H9 (cell line): ENCODE measurements around the gene ST6GALNAC3. TPM values are rescaled to one million over a fixed set of nuclear protein-coding genes. Genes with fewer than 3 reads are reported as not detected.

Experiments used
- DNase-seq: peaks from one replicate; pipeline ENCODE4 v3.0.0-alpha.2; 2017
- H2AFZ ChIP-seq: one replicate; pipeline ENCODE4 v1.6.1; 2013; ENCODE audit warnings: mild to moderate bottlenecking, low read length, control low read depth, moderate library complexity
- H2AK5ac ChIP-seq: 2 replicates; pipeline ENCODE4 v1.6.1; 2013; ENCODE audit warnings: low read length, control low read depth, mixed read lengths; ENCODE audit not compliant: insufficient read length
- H2BK120ac ChIP-seq: one replicate; pipeline ENCODE4 v1.6.1; 2013; ENCODE audit warnings: low read depth, mild to moderate bottlenecking, low read length, control low read depth, inconsistent platforms; ENCODE audit not compliant: poor library complexity, severe bottlenecking
- H2BK12ac ChIP-seq: 2 replicates; pipeline ENCODE4 v1.6.1; 2013; ENCODE audit warnings: low read length, control low read depth, mixed read lengths, low read depth; ENCODE audit not compliant: insufficient read length
- H2BK15ac ChIP-seq: 2 replicates; pipeline ENCODE4 v1.6.1; 2013; ENCODE audit warnings: low read depth, low read length, control low read depth
- H2BK20ac ChIP-seq: one replicate; pipeline ENCODE4 v1.6.1; 2013; ENCODE audit warnings: low read depth, mild to moderate bottlenecking, low read length, control low read depth, inconsistent platforms; ENCODE audit not compliant: poor library complexity, severe bottlenecking
- H2BK5ac ChIP-seq: 2 replicates; pipeline ENCODE4 v1.6.1; 2013; ENCODE audit warnings: low read length, control low read depth, mixed read lengths; ENCODE audit not compliant: insufficient read length
- H3K14ac ChIP-seq: 2 replicates; pipeline ENCODE4 v1.6.1; 2013; ENCODE audit warnings: low read length, control low read depth; ENCODE audit not compliant: insufficient read depth
- H3K18ac ChIP-seq: 2 replicates; pipeline ENCODE4 v1.6.1; 2013; ENCODE audit warnings: low read depth, mild to moderate bottlenecking, mixed read lengths, low read length, control low read depth; ENCODE audit not compliant: insufficient read length
- H3K23ac ChIP-seq: 2 replicates; pipeline ENCODE4 v1.6.1; 2013; ENCODE audit warnings: low read length, control low read depth, mixed read lengths, low read depth; ENCODE audit not compliant: insufficient read length
- H3K23me2 ChIP-seq: 2 replicates; pipeline ENCODE4 v1.6.1; 2013; ENCODE audit warnings: low read depth, mild to moderate bottlenecking, mixed read lengths, low read length, control low read depth; ENCODE audit not compliant: insufficient read length, poor library complexity, severe bottlenecking
- H3K27ac ChIP-seq: 2 replicates; pipeline ENCODE4 v1.5.1; 2013; ENCODE audit warnings: low read length, control low read depth, mixed read lengths, low read depth; ENCODE audit not compliant: insufficient read length
- H3K27me3 ChIP-seq: 2 replicates; pipeline ENCODE4 v1.6.1; 2013; ENCODE audit warnings: low read length, control low read depth, inconsistent platforms; ENCODE audit not compliant: insufficient read depth
- H3K4ac ChIP-seq: 2 replicates; pipeline ENCODE4 v1.6.1; 2013; ENCODE audit warnings: low read depth, mild to moderate bottlenecking, control low read depth, inconsistent platforms, low read length, moderate library complexity
- H3K4me1 ChIP-seq: 2 replicates; pipeline ENCODE4 v1.6.1; 2013; ENCODE audit warnings: low read length, control low read depth, inconsistent platforms; ENCODE audit not compliant: insufficient read depth
- H3K4me2 ChIP-seq: 2 replicates; pipeline ENCODE4 v1.6.1; 2013; ENCODE audit warnings: low read length, control low read depth, mixed read lengths; ENCODE audit not compliant: insufficient read length, insufficient read depth
- H3K56ac ChIP-seq: 2 replicates; pipeline ENCODE4 v1.6.1; 2013; ENCODE audit warnings: low read depth, mild to moderate bottlenecking, mixed read lengths, low read length, control low read depth; ENCODE audit not compliant: insufficient read length
- H3K79me1 ChIP-seq: 2 replicates; pipeline ENCODE4 v1.6.1; 2013; ENCODE audit warnings: low read depth, mild to moderate bottlenecking, moderate library complexity, low read length, control low read depth, inconsistent platforms; ENCODE audit not compliant: insufficient read depth, poor library complexity, severe bottlenecking
- H3K79me2 ChIP-seq: 2 replicates; pipeline ENCODE4 v1.6.1; 2013; ENCODE audit warnings: low read length, control low read depth, inconsistent platforms; ENCODE audit not compliant: insufficient read depth
- H3K9ac ChIP-seq: 2 replicates; pipeline ENCODE4 v1.6.1; 2013; ENCODE audit warnings: low read length, control low read depth, mixed read lengths; ENCODE audit not compliant: insufficient read length; ENCODE audit errors: extremely low read depth
- H3K9me3 ChIP-seq: one replicate; pipeline ENCODE4 v1.6.1; 2013; ENCODE audit warnings: low read depth, low read length, inconsistent platforms; ENCODE audit not compliant: control insufficient read depth
- H3T11ph ChIP-seq: one replicate; pipeline ENCODE4 v1.6.1; 2013; ENCODE audit warnings: mild to moderate bottlenecking, low read length, control low read depth, inconsistent platforms
- H4K20me1 ChIP-seq: one replicate; pipeline ENCODE4 v1.6.1; 2013; ENCODE audit not compliant: control insufficient read depth, insufficient read length, insufficient read depth
- H4K5ac ChIP-seq: 2 replicates; pipeline ENCODE4 v1.6.1; 2013; ENCODE audit warnings: low read depth, mild to moderate bottlenecking, mixed read lengths, low read length, control low read depth; ENCODE audit not compliant: insufficient read length
- H4K8ac ChIP-seq: replicated peaks from 2 replicates; pipeline ENCODE4 v1.6.1; 2013; ENCODE audit warnings: low read length, control low read depth, mixed read lengths, low read depth; ENCODE audit not compliant: insufficient read length
- H4K91ac ChIP-seq: 2 replicates; pipeline ENCODE4 v1.6.1; 2013; ENCODE audit warnings: low read depth, mild to moderate bottlenecking, moderate library complexity, mixed read lengths, low read length, control low read depth; ENCODE audit not compliant: insufficient read length
- H3K27ac Mint-ChIP-seq, 3 experiments: 2 replicates in 2 of 3; 3 replicates in 1 of 3; pipeline ENCODE4 v1.8.0; 2020 to 2021; ENCODE audit warnings: mixed read lengths in 3 of 3, mild to moderate bottlenecking in 1 of 3, moderate library complexity in 1 of 3
- H3K27me3 Mint-ChIP-seq: 2 replicates; pipeline ENCODE4 v1.8.0; 2021; ENCODE audit warnings: low read depth, mild to moderate bottlenecking, moderate library complexity, mixed read lengths
- H3K36me3 Mint-ChIP-seq, 3 experiments: 2 replicates in 2 of 3; 3 replicates in 1 of 3; pipeline ENCODE4 v1.8.0; 2020 to 2021; ENCODE audit warnings: low read depth in 3 of 3, mixed read lengths in 3 of 3; ENCODE audit not compliant: insufficient read depth in 1 of 3
- H3K4me1 Mint-ChIP-seq, 2 experiments: 2 replicates each; pipeline ENCODE4 v1.8.0; 2020; ENCODE audit warnings: mixed read lengths in 2 of 2
- H3K4me3 Mint-ChIP-seq, 2 experiments: 2 replicates in 1 of 2; 3 replicates in 1 of 2; pipeline ENCODE4 v1.8.0; 2020 to 2021; ENCODE audit warnings: mild to moderate bottlenecking in 2 of 2, mixed read lengths in 2 of 2, moderate library complexity in 1 of 2
- H3K9me3 Mint-ChIP-seq, 2 experiments: 2 replicates in 1 of 2; 3 replicates in 1 of 2; pipeline ENCODE4 v1.8.0; 2020; ENCODE audit warnings: mild to moderate bottlenecking in 2 of 2, mixed read lengths in 2 of 2, moderate library complexity in 1 of 2
- WGBS: extraction: QIAGEN DNeasy Blood & Tissue Kit; methylation state at CpG from one replicate; pipeline ENCODE4 v1.1.7; 2013; ENCODE audit warnings: missing lambda C conversion rate, low lambda C conversion rate, mixed read lengths; ENCODE audit not compliant: insufficient read length; ENCODE audit errors: extremely low coverage; 5-methylcytosine and 5-hydroxymethylcytosine counted together
- total RNA-seq: library from RNA; stranded (reverse); gene quantifications from 2 replicates; pipeline ENCODE4 v1.2.1, GENCODE V29; 2021
- TF ChIP-seq, protein P1 (sequence below): fragments of 200-600 bp; sonication (generic); conservative IDR thresholded peaks from 3 replicates; pipeline ENCODE4 v1.8.0; 2021; ENCODE audit warnings: antibody characterized with exemption, mild to moderate bottlenecking

The ST6GALNAC3 gene
- total RNA-seq, 1 experiment from 2014 or later, result 11.2 TPM

GRCh38 chr1:76366726-76367125, 292.2 kb downstream of the ST6GALNAC3 start:
- H3K36me3 Mint-ChIP-seq, result no peaks in the 10 kb centered on the region
- no CpG with 5 or more reads among the region's 1 CpG for WGBS

More at GRCh38 chr1:76366726-76367125, 292.2 kb downstream of the ST6GALNAC3 start:
- H3K4me1 ChIP-seq, result no peaks in the 10 kb centered on the region; the same call in 1 of the 2 replicates
- TF ChIP-seq, protein P1, sequence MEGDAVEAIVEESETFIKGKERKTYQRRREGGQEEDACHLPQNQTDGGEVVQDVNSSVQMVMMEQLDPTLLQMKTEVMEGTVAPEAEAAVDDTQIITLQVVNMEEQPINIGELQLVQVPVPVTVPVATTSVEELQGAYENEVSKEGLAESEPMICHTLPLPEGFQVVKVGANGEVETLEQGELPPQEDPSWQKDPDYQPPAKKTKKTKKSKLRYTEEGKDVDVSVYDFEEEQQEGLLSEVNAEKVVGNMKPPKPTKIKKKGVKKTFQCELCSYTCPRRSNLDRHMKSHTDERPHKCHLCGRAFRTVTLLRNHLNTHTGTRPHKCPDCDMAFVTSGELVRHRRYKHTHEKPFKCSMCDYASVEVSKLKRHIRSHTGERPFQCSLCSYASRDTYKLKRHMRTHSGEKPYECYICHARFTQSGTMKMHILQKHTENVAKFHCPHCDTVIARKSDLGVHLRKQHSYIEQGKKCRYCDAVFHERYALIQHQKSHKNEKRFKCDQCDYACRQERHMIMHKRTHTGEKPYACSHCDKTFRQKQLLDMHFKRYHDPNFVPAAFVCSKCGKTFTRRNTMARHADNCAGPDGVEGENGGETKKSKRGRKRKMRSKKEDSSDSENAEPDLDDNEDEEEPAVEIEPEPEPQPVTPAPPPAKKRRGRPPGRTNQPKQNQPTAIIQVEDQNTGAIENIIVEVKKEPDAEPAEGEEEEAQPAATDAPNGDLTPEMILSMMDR, result no peak
- no peak overlapping the region for H2BK12ac ChIP-seq
- no peaks in the 10 kb centered on the region for H4K20me1 ChIP-seq
- H2AK5ac ChIP-seq, result no peak overlapping the region
- no peak overlapping the region for H3K27ac ChIP-seq
- no peaks in the 10 kb centered on the region for H3K79me1 ChIP-seq
- no peak overlapping the region for H3K4ac ChIP-seq
- no peak overlapping the region for H2BK5ac ChIP-seq
- Mint-ChIP-seq H3K27ac (no peak overlapping the region; a peak in 1 of 7 replicates), H3K4me1 (peaks cover 0 to 6% of the 10 kb centered on the region in 2 experiments; a peak in 2 of 4 replicates), H3K27me3 (no peaks in the 10 kb centered on the region), H3K4me3 (no peak overlapping the region), H3K9me3 (no peaks in the 10 kb centered on the region; a peak in 1 of 5 replicates)
- H3K23me2 ChIP-seq, result no peaks in the 10 kb centered on the region
- H4K91ac ChIP-seq, result no peak overlapping the region
- no peak overlapping the region for H3K23ac ChIP-seq
- no peak overlapping the region for H4K5ac ChIP-seq
- no peaks in the 10 kb centered on the region for H3K9me3 ChIP-seq
- no peak overlapping the region for H3K9ac ChIP-seq
- H2BK20ac ChIP-seq, result no peak overlapping the region
- H3K79me2 ChIP-seq, result no peaks in the 10 kb centered on the region
- no peak overlapping the region for H3K18ac ChIP-seq
- no peak for DNase-seq
- no peak overlapping the region for H3K4me2 ChIP-seq
- H2BK15ac ChIP-seq, result no peak overlapping the region
- H2BK120ac ChIP-seq, result no peak overlapping the region
- no peak overlapping the region for H3K14ac ChIP-seq
- H3T11ph ChIP-seq, result no peak overlapping the region
- no peaks in the 10 kb centered on the region for H3K27me3 ChIP-seq
- H2AFZ ChIP-seq, result no peak overlapping the region
- H4K8ac ChIP-seq, result no peak overlapping the region
- H3K56ac ChIP-seq, result no peak overlapping the region
